Measurements from ENCODE around the gene LPCAT2. TPM values are rescaled to one million over a fixed set of nuclear protein-coding genes. Genes with fewer than 3 reads are reported as not detected.

Gene LPCAT2
- total and polyA plus RNA-seq, 2 of the 13 experiments (the other 11 are each of a cell fraction or from before 2014, with no cell fraction given), result 9.9 to 17.6 TPM

DNA sequence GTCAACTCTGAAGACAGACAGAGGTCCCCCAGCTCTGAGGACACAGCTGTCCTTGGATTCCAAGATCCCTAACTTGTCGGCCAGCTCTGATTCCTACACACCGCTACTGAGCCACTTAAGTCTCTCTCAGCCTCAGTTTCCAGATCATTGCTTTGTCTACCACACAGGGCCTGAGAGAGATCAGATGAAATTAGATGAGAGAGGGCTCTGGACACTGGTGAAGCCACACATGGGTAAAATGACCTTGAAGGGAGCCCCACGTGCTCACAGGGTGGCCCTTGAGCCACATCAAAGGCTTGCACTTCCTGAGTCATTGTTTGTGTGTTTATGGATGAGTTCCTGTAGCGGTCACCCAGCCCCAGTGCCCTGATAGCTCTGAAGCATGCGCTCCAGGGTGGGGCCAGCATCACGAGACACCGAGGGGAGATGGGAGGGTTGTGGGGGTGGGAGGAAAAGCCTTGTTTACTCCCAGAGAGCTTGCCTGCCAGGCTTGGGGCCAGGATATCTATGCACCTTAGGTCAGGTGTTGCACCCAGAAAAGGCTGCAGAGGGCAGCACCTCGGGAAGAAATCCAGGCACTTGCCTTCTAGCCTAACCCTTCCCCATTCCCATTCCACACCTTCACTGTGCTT is 114.2 kb downstream of the LPCAT2 start (continued):
- TF ChIP-seq, protein P1, sequence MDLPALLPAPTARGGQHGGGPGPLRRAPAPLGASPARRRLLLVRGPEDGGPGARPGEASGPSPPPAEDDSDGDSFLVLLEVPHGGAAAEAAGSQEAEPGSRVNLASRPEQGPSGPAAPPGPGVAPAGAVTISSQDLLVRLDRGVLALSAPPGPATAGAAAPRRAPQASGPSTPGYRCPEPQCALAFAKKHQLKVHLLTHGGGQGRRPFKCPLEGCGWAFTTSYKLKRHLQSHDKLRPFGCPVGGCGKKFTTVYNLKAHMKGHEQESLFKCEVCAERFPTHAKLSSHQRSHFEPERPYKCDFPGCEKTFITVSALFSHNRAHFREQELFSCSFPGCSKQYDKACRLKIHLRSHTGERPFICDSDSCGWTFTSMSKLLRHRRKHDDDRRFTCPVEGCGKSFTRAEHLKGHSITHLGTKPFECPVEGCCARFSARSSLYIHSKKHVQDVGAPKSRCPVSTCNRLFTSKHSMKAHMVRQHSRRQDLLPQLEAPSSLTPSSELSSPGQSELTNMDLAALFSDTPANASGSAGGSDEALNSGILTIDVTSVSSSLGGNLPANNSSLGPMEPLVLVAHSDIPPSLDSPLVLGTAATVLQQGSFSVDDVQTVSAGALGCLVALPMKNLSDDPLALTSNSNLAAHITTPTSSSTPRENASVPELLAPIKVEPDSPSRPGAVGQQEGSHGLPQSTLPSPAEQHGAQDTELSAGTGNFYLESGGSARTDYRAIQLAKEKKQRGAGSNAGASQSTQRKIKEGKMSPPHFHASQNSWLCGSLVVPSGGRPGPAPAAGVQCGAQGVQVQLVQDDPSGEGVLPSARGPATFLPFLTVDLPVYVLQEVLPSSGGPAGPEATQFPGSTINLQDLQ (CRISPR knock-in tag; IDR thresholded peaks at IDR 0.05), result peak; percentile 97
- TF ChIP-seq CBX1 (IDR thresholded peaks at IDR 0.05; ENCODE audit: low read depth) (peak; percentile 91), ZNF598 (CRISPR knock-in tag; IDR thresholded peaks at IDR 0.05; ENCODE audit: borderline replicate concordance) (peak; percentile 84; the same call in 1 of the 2 replicates), ZNF839 (CRISPR knock-in tag; IDR thresholded peaks at IDR 0.05; ENCODE audit: borderline replicate concordance) (0 out of 2 replicates have a peak, but pooled peaks have one; percentile 27), ZNF772 (CRISPR knock-in tag; IDR thresholded peaks at IDR 0.05) (peak; percentile 98), TARDBP (CRISPR knock-in tag; IDR thresholded peaks at IDR 0.05) (peak; percentile 99), ZNF552 (CRISPR knock-in tag; IDR thresholded peaks at IDR 0.05; ENCODE audit: borderline replicate concordance) (no peak), KLF9 (CRISPR knock-in tag; IDR thresholded peaks at IDR 0.05; ENCODE audit: low read depth) (no peak), DNMT1 (CRISPR knock-in tag; IDR thresholded peaks at IDR 0.05) (no peak), FOXK1 (CRISPR knock-in tag; IDR thresholded peaks at IDR 0.05; ENCODE audit: borderline replicate concordance, low read depth) (peak; percentile 99), NFYC (CRISPR knock-in tag; IDR thresholded peaks at IDR 0.05) (peak; percentile 49; the same call in 1 of the 2 replicates), SETDB1 (CRISPR knock-in tag; IDR thresholded peaks at IDR 0.05; ENCODE audit: borderline replicate concordance) (0 out of 2 replicates have a peak, but pooled peaks have one; percentile 51), TBX3 (IDR thresholded peaks at IDR 0.05; ENCODE audit: borderline replicate concordance) (peak; percentile 93)
- TF ChIP-seq, protein P2, sequence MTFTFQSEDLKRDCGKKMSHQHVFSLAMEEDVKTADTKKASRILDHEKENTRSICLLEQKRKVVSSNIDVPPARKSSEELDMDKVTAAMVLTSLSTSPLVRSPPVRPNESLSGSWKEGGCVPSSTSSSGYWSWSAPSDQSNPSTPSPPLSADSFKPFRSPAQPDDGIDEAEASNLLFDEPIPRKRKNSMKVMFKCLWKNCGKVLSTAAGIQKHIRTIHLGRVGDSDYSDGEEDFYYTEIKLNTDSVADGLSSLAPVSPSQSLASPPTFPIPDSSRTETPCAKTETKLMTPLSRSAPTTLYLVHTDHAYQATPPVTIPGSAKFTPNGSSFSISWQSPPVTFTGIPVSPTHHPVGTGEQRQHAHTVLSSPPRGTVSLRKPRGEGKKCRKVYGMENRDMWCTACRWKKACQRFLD (CRISPR knock-in tag; IDR thresholded peaks at IDR 0.05; ENCODE audit: borderline replicate concordance), result peak; percentile 93
- TF ChIP-seq, protein P3, sequence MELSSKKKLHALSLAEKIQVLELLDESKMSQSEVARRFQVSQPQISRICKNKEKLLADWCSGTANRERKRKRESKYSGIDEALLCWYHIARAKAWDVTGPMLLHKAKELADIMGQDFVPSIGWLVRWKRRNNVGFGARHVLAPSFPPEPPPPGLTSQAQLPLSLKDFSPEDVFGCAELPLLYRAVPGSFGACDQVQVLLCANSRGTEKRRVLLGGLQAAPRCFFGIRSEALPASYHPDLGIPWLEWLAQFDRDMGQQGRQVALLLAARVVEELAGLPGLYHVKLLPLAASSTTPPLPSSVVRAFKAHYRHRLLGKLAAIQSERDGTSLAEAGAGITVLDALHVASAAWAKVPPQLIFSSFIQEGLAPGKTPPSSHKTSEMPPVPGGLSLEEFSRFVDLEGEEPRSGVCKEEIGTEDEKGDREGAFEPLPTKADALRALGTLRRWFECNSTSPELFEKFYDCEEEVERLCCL (CRISPR knock-in tag; IDR thresholded peaks at IDR 0.05; ENCODE audit: borderline replicate concordance), result no peak
- TF ChIP-seq, protein P4, sequence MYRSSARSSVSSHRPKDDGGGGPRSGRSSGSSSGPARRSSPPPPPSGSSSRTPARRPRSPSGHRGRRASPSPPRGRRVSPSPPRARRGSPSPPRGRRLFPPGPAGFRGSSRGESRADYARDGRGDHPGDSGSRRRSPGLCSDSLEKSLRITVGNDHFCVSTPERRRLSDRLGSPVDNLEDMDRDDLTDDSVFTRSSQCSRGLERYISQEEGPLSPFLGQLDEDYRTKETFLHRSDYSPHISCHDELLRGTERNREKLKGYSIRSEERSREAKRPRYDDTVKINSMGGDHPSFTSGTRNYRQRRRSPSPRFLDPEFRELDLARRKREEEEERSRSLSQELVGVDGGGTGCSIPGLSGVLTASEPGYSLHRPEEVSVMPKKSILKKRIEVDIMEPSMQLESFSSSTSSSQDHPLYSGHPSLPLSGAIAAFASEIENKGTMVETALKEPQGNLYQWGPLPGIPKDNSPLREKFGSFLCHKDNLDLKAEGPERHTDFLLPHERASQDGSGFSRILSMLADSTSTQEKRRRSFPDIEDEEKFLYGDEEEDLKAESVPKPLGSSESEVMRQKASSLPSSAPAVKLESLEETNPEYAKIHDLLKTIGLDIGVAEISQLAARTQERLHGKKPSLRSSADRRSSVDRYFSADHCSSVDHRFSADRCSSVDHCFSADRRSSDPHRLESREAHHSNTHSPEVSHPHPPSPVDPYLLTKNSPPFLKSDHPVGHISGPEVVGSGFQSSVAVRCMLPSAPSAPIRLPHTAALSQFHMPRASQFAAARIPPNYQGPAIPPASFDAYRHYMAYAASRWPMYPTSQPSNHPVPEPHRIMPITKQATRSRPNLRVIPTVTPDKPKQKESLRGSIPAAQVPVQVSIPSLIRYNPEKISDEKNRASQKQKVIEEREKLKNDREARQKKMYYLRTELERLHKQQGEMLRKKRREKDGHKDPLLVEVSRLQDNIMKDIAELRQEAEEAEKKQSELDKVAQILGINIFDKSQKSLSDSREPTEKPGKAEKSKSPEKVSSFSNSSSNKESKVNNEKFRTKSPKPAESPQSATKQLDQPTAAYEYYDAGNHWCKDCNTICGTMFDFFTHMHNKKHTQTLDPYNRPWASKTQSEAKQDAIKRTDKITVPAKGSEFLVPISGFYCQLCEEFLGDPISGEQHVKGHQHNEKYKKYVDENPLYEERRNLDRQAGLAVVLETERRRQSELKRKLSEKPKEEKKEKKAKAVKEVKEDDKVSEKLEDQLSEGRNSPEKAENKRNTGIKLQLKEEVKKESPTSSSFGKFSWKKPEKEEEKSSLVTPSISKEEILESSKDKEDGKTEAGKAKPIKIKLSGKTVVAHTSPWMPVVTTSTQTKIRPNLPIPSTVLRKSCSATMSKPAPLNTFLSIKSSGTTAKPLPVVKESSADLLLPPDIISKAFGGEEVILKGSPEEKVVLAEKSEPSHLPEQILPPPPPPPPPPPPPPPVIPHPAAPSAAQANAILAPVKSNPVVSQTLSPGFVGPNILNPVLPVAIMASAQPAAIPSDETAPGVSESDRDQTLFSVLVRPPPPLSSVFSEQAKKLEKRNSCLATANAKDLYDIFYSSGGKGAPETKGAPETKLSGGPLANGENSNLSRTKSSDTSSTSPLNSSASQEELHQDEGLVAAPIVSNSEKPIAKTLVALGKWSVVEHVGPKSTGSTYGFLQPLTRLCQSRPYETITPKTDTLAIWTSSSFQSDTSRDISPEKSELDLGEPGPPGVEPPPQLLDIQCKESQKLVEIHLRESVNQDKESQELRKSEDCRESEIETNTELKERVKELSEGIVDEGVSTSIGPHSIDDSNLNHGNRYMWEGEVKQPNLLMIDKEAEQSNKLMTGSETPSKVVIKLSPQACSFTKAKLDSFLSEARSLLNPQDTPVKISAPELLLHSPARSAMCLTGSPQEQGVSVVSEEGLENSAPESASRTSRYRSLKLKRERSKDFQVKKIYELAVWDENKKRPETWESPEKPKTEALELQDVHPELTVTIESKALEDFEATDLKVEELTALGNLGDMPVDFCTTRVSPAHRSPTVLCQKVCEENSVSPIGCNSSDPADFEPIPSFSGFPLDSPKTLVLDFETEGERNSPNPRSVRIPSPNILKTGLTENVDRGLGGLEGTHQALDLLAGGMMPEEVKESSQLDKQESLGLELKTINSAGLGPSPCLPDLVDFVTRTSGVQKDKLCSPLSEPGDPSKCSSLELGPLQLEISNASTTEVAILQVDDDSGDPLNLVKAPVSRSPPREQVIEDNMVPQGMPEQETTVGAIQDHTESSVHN (CRISPR knock-in tag; IDR thresholded peaks at IDR 0.05), result peak; percentile 94

Data from HepG2 (cell line).